ENCODE measurements around the gene P2RY8. TPM values are rescaled to one million over a fixed set of nuclear protein-coding genes. Genes with fewer than 3 reads are reported as not detected.

Gene P2RY8
- total RNA-seq, 1 experiment from 2014 or later = 0.44 TPM

- TF ChIP-seq SP1 (IDR thresholded peaks at IDR 0.05; ENCODE audit: low read depth) (no peak), POLR2A (IDR thresholded peaks at IDR 0.05; ENCODE audit: borderline replicate concordance, extremely low read depth, insufficient read depth, insufficient read length) (no peak), CTCF (IDR thresholded peaks at IDR 0.05 in 2 of 3, conservative IDR thresholded peaks at IDR 0.05 in 1 of 3; ENCODE audit: borderline replicate concordance in 1 of 3, insufficient read depth in 1 of 3, low read depth in 2 of 3, low read length in 2 of 3) (no peak)
Measured at GRCh38 chrX:1463581-1463980, 73.4 kb downstream of the P2RY8 start (continued).

GRCh38 chrX:1462596-1463251 is 74.3 kb downstream of the P2RY8 start:
- Histone ChIP-seq H3K27me3 (ENCODE audit: insufficient read depth, low read length) (0 out of 2 replicates have a peak, but pooled peaks cover 2% of the 10 kb centered on the region), H3K4me1 (ENCODE audit: control insufficient read depth in 1 of 2, insufficient read depth in 2 of 2, low read length in 2 of 2) (no peaks in the 10 kb centered on the region; a peak in 2 of 4 replicates), H3K9me3 (ENCODE audit: control insufficient read depth in 1 of 2, insufficient read depth in 1 of 2, low read depth in 1 of 2, low read length in 2 of 2) (no peaks in the 10 kb centered on the region), H3K36me3 (ENCODE audit: control insufficient read depth in 1 of 2, insufficient read depth in 2 of 2, low read length in 2 of 2) (no peaks in the 10 kb centered on the region), H3K79me2 (ENCODE audit: insufficient read depth, low read length) (no peaks in the 10 kb centered on the region), H3K27ac (ENCODE audit: low read depth, low read length) (no peak overlapping the region), H3K4me2 (ENCODE audit: low read length) (no peak overlapping the region), H4K20me1 (ENCODE audit: insufficient read depth) (no peaks in the 10 kb centered on the region), H3K9me2 (ENCODE audit: insufficient read depth) (no peaks in the 10 kb centered on the region), H3K9ac (ENCODE audit: low read length) (no peak overlapping the region), H3K4me3 (replicated peaks in 1 of 2; ENCODE audit: low read depth in 1 of 2, low read length in 2 of 2) (no peak overlapping the region), H2AFZ (ENCODE audit: low read depth, low read length, poor library complexity, severe bottlenecking) (no peak overlapping the region)
- intact Hi-C loops (cut with micrococcal nuclease) = no loop called here
- no peak for TF ChIP-seq JUND (IDR thresholded peaks at IDR 0.05)
- RAD21 ChIA-PET (ENCODE audit: low non-redundant PET in 1 of 2, low total read pairs in 2 of 2, uncharacterized antibody in 2 of 2, unreplicated experiment in 2 of 2) = no interaction called here
- ATAC-seq = no peak
- CTCF ChIA-PET = no interaction called here
- BruUV-seq (replicated peaks) = no TSS peak
- POLR2A ChIA-PET = no interaction called here
- DNase-seq (ENCODE audit: low read depth, low spot score) = no peak

GRCh38 chrX:1462110-1462509 is 74.9 kb downstream of the P2RY8 start:
- Histone ChIP-seq H4K20me1 (ENCODE audit: insufficient read depth) (no peaks in the 10 kb centered on the region), H3K4me3 (replicated peaks in 1 of 2; ENCODE audit: low read depth in 1 of 2, low read length in 2 of 2) (no peak overlapping the region), H3K4me2 (ENCODE audit: low read length) (no peak overlapping the region), H3K79me2 (ENCODE audit: insufficient read depth, low read length) (no peaks in the 10 kb centered on the region), H3K36me3 (ENCODE audit: control insufficient read depth in 1 of 2, insufficient read depth in 2 of 2, low read length in 2 of 2) (no peaks in the 10 kb centered on the region), H2AFZ (ENCODE audit: low read depth, low read length, poor library complexity, severe bottlenecking) (no peak overlapping the region), H3K27me3 (ENCODE audit: insufficient read depth, low read length) (0 out of 2 replicates have a peak, but pooled peaks cover 2% of the 10 kb centered on the region), H3K27ac (ENCODE audit: low read depth, low read length) (no peak overlapping the region), H3K9me2 (ENCODE audit: insufficient read depth) (no peaks in the 10 kb centered on the region), H3K9ac (ENCODE audit: low read length) (no peak overlapping the region), H3K9me3 (ENCODE audit: control insufficient read depth in 1 of 2, insufficient read depth in 1 of 2, low read depth in 1 of 2, low read length in 2 of 2) (no peaks in the 10 kb centered on the region), H3K4me1 (ENCODE audit: control insufficient read depth in 1 of 2, insufficient read depth in 2 of 2, low read length in 2 of 2) (no peaks in the 10 kb centered on the region)
- TF ChIP-seq SP1 (IDR thresholded peaks at IDR 0.05; ENCODE audit: low read depth) = no peak
- no peak for TF ChIP-seq JUND (IDR thresholded peaks at IDR 0.05)
- no peak for TF ChIP-seq MAX (IDR thresholded peaks at IDR 0.05)
- TF ChIP-seq ATF3 (IDR thresholded peaks at IDR 0.05) = no peak
- TF ChIP-seq POLR2A (IDR thresholded peaks at IDR 0.05; ENCODE audit: borderline replicate concordance, extremely low read depth, insufficient read depth, insufficient read length) = no peak
- no peak for TF ChIP-seq ZFX (IDR thresholded peaks at IDR 0.05)
- TF ChIP-seq REST (IDR thresholded peaks at IDR 0.05; ENCODE audit: low read depth) = no peak
- ChIA-PET POLR2A (no interaction called here), CTCF (no interaction called here), RAD21 (ENCODE audit: low non-redundant PET in 1 of 2, low total read pairs in 2 of 2, uncharacterized antibody in 2 of 2, unreplicated experiment in 2 of 2) (no interaction called here)
- ATAC-seq (no peak), DNase-seq (ENCODE audit: low read depth, low spot score) (no peak)
- no TSS peak for BruUV-seq (replicated peaks)
- intact Hi-C loops (cut with micrococcal nuclease) = no loop called here

Measured in HCT116 (cell line).